Subcutaneous adipose tissue (tissue), 4 donors: ENCODE measurements around the gene RNF138. TPM values are rescaled to one million over a fixed set of nuclear protein-coding genes. Genes with fewer than 3 reads are reported as not detected.

Source experiments
- total RNA-seq, 4 donors: library from RNA; depleted of rRNA; stranded (reverse); fragments of >200 nt; gene quantifications; one replicate each; pipeline ENCODE4 v1.1.0, GENCODE V29; 2016
- TF ChIP-seq, protein P1 (sequence below): fragments of 450-650 bp; IDR thresholded peaks from one replicate; pipeline ENCODE4 v1.5.1; 2016; ENCODE audit warnings: low read depth, mild to moderate bottlenecking, control low read depth, antibody characterized with exemption, moderate library complexity

Gene RNF138
- total RNA-seq, 4 donors from 2014 or later = 19.7 to 31.6 (median 22.3) TPM

DNA sequence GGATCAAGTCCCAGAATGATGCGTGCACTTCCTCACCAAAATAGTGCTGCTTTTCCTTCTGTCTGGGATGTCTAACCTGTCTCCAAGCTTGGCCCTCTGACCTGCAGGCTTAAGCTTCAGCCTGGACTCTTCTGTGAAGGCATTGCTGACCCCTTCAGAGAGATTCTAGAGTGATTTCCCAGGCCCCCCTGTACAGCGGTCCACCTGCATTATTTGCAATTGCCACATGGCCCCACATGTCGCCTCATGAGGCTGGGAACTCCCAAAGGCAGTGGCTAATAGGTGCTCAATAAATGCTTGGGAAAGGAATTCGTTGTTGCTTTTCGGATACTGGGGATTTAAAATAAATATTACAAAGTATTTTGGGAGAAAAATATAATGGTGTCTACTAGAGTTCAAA lies 65.9 kb downstream of the RNF138 start:
- TF ChIP-seq, protein P1, sequence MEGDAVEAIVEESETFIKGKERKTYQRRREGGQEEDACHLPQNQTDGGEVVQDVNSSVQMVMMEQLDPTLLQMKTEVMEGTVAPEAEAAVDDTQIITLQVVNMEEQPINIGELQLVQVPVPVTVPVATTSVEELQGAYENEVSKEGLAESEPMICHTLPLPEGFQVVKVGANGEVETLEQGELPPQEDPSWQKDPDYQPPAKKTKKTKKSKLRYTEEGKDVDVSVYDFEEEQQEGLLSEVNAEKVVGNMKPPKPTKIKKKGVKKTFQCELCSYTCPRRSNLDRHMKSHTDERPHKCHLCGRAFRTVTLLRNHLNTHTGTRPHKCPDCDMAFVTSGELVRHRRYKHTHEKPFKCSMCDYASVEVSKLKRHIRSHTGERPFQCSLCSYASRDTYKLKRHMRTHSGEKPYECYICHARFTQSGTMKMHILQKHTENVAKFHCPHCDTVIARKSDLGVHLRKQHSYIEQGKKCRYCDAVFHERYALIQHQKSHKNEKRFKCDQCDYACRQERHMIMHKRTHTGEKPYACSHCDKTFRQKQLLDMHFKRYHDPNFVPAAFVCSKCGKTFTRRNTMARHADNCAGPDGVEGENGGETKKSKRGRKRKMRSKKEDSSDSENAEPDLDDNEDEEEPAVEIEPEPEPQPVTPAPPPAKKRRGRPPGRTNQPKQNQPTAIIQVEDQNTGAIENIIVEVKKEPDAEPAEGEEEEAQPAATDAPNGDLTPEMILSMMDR = no peak

DNA sequence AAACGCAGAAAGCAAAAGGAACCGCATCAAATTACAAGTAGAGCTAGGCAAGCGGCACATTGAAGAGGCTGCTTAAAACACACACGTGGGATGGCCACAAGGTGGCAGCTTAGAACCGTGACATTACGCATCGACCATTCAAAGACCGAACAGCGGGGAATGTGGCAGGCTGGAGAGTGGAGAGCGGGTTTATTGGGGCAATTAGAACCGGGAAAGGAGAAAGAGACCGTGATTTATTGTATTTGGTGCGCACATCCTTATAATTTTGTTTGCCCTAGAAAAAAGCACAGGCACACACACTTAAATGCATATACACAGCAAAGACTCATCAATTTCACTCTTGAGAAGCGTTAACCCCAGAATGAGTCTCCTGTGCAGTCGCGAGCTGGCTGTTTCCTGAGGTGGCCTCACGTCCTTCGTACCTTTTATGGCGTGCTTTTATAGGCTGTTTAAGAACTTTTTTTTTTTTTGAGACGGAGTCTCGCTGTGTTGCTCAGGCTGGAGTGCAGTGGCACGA lies 66.5 kb downstream of the RNF138 start:
- TF ChIP-seq, protein P1 = no peak

DNA sequence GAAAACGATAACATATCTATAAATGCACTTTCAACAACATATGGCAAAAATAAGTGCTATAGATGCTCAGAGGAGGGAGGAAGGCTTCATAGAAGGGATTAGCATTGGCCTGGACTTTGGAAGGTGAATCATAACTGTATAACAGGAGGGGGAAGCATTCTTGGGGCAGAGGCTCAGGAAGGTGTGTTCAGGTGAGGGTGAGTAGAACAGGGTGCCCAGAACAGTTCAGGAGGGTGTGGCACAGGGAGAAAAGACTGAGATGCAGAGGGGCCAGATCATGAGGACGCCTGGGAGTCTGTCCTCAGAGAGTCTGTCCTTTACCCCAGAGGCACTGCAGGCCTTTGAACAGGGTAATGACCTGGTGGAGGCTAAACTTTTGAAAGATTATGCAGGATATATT lies 68.9 kb downstream of the RNF138 start:
- TF ChIP-seq, protein P1 = no peak

DNA sequence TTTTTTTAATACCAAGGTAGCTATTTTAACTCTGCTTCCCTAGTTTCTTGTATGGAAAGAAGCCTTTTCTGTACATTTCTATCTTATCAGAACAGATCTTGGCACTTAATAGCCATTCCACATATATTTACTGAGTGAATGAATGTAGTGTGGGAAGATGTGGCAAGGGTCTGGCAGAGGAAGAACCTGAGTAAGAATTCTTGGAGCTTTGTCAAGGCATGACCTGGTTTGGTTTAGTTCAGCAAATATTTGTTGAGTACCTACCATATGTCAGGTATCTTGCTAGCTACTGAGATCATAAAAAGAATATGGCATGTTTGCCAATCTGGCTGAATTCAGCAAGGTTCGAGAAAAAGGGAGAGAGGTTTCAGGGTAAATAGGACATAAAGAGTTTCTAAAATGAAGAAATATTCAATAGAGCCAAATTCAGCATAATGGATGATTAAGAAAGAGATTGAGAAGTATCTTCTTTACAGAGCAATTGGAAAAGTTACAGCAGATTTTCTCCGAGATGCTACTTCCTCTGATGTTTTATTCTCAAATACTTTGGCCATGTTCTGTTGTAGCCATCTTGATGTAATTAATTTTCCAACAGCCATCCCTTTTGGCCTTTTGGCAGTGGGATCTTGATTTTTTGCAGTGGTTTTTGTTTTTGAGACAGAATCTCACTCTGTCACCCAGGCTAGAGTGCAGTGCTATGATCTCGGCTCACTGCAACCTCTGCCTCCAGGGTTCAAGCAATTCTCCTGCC lies 76.5 kb downstream of the RNF138 start:
- TF ChIP-seq, protein P1 = no peak

DNA sequence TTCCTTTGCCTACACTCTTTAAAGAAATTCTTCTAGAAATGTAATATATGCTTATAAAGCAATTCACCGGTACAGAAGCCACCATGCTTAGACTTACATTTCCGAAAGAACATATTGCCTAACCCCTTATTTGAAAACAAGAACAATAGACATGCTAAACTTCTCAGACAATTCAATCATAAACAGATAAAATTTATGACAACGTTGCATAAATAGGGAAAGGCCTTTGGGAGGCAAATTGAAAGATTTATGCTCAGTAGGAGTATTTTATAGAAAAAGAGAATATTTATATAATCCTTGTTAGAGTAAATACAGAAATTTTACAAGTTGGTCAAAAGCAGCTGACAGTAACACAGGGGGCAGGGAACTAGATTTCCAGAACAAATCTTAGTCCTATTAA lies 82.0 kb downstream of the RNF138 start:
- TF ChIP-seq, protein P1 = no peak

DNA sequence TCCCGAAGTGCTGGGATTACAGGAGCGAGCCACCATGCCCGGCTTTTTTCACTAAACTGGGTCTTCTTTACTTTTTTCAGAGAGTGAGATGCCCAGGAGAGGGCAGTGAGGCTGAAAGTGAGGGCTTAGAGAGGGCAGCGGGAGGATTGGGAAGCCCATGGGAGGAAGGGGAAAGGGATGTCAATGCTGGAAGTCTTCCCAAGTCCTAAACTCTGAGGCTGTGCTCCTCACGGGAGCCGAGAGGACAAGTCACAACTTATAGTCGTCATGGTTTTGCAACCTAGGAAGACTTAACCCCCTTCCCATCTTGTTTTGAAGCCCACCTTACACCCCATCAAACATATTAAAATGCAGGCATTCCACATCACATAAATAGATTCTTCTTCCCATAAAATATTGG lies 83.0 kb downstream of the RNF138 start:
- TF ChIP-seq, protein P1 = no peak

DNA sequence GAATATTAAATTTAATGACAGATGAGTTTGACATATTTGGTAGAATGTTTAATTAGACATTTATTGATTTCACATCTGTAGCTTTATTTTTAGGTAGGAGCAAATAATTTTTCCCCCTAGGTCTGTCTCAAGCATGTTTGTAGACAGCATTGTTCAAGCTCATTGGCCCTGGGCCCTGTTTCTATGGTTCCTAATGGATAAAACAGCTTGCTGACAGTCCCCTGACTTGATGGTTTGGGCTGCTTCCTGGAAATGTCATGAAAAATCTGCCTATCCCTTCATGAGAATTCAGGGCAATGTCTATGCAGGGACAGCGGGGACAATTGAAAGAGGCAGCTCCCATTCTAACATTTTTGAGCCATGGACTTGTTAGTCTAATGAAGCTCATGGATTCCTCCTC lies 83.6 kb downstream of the RNF138 start:
- TF ChIP-seq, protein P1 = no peak
